ENCODE results near the gene TBL1X.

Gene TBL1X

DNA sequence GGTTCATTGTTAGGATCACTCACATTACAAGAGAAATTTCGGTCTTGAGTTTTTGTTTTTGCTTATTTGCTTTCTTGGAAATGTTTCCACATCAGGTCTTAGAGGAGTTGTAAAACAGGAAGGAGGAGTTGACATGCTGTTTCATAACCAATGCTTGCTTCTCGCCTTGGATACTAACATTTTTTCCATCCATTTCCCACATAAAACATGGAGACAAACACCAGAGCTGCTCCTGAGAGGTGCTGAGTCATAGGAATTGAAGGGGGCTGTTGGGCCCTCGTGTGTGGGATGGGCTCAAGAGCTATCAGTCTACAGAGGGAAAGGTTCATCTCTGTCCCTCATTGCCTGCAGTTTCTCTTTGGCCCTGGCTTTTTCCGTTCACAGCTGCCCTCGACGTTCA, 29.9 kb downstream of the TBL1X start:
- DNase-seq (ENCODE audit: low read depth in 2 of 3, low spot score in 1 of 3): no peak

DNA sequence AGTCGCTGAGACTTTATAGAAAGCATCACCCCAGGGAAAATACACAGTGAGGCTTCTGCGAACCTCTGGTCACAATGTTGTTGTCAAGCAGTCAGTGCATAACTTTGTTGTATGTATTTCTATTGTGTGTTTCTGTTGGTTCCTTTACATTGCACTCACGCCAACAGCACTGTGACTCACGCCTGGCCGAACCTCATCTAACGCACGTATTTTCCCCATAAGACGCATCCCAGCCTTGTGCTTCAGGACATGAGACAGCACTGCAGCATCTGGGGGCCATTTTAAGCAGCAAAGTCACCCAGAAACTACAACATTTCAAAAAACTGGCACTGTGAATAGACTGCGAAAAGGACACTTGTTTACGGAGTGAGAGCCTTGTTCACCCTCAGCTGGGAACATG, 30.6 kb downstream of the TBL1X start:
- no peak for DNase-seq (ENCODE audit: low read depth in 2 of 3, low spot score in 1 of 3)

GRCh38 chrX:9498236-9498635, 33.4 kb downstream of the TBL1X start:
- no peak for DNase-seq (ENCODE audit: low read depth in 2 of 3, low spot score in 1 of 3)

DNA sequence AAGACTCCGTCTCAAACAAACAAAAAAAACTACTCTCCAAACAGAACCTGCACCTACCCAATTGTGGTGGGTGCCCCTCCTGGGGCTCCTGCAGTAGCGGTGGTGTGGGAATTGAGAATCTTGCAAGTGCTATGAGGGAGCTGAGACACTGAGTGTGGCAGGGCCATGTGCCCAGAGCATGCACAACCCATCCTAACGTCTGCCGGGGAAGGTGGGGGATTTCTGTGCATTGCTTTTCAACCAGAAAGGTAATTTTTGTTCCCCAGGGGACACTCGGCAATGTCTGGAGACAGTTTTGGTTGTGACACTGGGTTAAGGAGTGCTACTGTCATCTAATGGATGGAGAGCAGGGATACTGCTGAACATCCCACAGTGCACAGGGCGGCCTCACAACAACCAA, 35.7 kb downstream of the TBL1X start:
- no peak for DNase-seq (ENCODE audit: low read depth in 2 of 3, low spot score in 1 of 3)

- no peak for DNase-seq (ENCODE audit: low read depth in 2 of 3, low spot score in 1 of 3)
Observed at GRCh38 chrX:9501362-9501761, 36.5 kb downstream of the TBL1X start.

DNA sequence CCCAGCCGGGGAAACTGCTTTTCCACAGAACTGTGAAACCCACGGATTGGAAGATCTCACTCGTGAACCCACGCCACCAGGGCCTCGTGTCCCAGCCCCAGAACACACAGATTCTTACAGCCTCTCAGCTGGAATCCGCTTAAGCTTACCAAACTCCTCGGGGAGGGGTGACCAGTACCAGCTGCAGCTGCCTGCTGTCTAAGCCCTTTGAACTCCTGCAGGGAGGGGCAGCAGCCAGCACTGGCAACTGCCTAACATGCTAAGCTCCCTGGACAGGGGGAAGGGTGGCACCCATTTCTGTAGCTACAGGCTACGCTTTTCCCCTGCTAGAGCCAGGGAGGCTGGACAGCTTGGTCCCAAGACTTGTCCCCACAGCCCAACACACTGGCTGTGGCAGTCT, 38.4 kb downstream of the TBL1X start:
- no peak for DNase-seq (ENCODE audit: low read depth in 2 of 3, low spot score in 1 of 3)

- no peak for DNase-seq (ENCODE audit: low read depth in 2 of 3, low spot score in 1 of 3)
Observed at GRCh38 chrX:9510366-9510765, 45.5 kb downstream of the TBL1X start.

DNA sequence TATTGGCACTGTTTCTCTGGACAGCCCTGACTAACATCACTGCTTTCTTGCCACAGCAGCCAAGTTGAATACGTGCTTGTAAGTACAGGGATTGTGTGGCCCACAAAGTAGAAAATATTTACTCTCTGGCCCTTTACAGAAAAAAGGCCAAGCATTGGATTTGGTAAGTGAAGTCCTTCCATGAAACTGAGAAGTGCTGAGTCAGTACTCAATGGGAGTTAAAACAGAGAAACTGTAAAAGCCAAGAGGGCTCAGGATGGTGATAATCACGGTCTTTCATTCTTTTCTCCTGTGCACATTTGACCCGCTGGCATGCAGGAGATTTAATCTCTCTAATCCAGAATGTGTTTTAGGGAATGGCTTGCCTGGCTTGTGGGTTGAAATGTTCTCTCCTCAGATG, 46.1 kb downstream of the TBL1X start:
- no peak for DNase-seq (ENCODE audit: low read depth in 2 of 3, low spot score in 1 of 3)

DNA sequence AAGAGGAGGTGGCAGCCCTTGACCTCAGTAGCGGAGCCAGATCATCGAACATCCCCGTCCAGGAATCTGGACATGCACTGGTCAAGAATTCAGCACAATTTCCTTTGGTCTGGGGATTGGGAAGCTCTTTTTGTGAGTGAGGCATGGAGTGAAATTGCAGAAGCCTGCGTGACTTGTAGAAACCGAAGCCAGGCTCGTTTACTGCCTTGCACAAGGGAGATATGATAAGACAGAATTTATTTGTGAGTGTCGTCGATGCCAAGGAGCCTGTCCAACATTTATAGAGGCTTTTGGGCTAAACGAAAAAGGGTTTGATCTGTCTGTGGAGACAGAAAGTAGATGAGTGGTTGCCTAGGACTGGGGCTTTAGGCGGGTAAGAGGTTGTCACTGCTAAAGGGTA, 50.6 kb downstream of the TBL1X start:
- no peak for DNase-seq (ENCODE audit: low read depth in 2 of 3, low spot score in 1 of 3)

DNA sequence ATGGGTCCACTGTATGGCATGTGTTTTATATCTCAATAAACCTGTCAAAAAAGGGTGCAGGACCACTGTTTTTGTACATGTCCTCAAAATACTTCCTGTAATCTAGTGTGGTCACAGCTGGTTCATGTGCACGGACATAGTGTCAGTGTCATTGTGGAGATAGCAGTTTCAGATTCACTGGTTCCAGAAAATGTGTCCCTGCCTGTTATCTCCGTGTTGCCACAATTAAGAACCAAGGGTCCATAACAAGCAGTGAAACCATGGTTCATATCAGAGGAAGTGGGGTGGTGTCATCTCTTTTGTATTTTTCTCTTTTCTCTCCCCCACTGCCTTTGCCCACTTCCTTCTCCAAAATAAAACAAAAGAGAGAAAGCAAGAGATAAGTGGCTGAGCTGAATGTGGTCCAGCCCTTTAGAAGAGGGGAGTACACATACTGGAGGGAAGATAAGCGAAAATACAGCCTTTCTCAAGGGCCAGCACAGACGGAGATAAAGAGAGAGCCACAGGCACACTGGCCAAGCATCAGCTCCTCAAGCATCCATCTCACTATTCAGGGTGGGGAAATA, 51.2 kb downstream of the TBL1X start:
- no peak for DNase-seq (ENCODE audit: low read depth in 2 of 3, low spot score in 1 of 3)

DNA sequence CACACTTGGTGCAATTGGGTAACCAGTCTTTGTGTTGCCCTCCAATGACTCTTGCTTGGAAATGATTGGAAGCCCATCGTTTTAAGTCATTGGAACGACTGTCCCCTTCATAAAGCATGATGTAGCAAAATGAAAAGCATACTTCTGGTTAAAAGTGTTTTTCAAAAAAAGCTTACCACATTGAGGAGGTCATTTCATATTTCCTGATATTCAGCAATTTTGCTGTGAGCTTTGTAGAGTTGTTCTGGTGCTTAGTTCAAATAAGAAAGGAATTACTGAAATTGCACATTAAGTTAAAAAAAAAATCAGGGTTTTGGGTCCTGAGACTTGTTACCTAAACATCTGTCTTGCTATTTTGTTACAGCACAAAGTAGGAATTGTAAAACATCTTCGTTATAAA, 51.8 kb downstream of the TBL1X start:
- DNase-seq (ENCODE audit: low read depth in 2 of 3, low spot score in 1 of 3): no peak

DNA sequence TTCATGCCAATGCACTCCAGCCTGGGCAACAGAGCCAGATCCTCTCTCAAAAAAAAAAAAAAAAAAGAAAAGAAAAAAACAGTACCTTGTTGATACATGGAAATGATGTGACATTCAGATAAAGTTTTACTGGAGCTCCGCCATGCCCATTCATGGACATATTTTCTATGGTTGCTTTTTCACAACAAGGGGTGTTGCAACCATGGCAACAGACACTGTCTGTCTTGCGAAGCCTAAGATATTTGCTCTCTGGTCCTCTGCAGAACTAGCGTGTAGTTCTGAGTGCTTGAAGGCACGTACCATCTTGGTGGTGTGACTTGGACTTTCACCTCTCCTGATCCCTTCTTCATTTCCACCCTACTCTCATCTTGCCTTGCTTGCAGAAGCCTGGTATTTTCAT, 53.2 kb downstream of the TBL1X start:
- DNase-seq (ENCODE audit: low read depth in 2 of 3, low spot score in 1 of 3): no peak

DNA sequence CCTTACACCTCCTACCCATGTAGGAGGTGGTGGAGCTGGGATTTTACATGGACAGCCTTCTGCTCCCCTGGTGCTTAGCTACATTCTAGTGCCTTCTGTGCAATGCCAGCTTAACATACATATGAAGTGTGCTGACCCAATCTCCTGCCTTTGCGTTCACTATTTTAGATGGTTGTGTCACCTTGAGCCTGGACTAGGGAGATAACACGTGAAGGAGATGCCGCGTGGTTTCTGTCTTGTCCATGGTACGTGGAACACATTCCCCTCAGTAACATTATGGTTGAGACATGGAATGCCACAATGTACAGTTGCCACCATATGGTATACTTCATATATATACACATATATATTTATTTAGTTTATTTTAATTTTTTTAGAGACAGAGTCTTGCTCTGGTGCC, 54.0 kb downstream of the TBL1X start:
- no peak for DNase-seq (ENCODE audit: low read depth in 2 of 3, low spot score in 1 of 3)

- no peak for DNase-seq (ENCODE audit: low read depth in 2 of 3, low spot score in 1 of 3)
Observed at GRCh38 chrX:9519546-9520216, 54.8 kb downstream of the TBL1X start.

DNA sequence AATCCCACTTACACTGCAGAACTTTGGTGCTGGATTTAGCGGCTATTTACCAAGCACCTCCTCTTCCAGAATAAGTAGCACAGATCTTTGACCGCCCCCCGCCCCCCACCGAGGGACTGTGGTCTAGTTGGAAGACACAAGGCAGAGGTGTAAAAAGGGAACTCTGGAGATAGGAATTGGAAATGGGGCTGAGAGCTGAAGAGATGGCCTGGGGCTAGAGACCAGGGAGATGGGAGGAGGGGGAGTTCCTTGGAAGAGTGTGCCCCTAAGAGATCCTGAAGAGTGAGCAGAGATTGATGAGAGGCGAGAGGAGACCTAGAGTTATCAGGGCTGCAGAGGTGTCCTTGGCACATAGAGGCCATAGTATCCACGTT, 55.3 kb downstream of the TBL1X start:
- DNase-seq (ENCODE audit: low read depth in 2 of 3, low spot score in 1 of 3): no peak

DNA sequence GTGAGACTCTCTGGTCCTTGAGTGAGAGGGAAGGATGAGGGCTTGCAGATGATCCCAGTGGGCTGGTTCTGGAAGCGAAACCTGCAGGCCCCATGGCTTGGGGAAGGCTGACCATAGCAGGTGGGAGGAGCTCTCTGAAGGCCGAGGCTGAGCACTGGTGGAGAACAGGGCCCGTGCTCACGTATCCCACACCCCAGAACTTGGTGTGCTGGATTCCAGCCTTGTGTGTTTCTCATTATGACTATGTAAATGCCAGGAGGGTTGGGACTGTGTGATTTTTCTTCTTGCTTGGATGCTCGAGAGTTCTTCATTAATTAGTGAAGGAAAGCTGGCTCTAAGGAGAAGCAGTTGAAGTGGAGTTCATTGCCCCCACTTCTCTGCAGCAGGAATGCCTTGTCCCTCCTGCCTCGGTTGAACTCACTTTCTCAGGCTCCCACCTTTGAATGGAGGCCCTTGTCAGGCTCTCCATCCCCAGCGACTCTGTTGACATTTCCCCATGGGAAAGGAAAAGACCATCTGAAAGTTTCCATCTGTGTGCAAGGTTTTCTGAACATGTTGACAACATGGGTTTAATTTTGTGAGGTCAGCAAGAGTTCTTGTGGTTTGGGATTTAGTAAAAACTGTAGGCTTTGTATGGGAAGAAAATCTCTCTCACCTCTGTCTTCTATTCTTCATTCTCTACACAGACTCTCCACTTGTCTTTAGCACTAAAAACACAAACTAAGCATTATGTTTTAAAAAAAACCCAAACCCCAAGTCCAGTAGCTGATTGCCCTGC, 57.7 kb downstream of the TBL1X start:
- DNase-seq (ENCODE audit: low read depth in 2 of 3, low spot score in 1 of 3): no peak

DNA sequence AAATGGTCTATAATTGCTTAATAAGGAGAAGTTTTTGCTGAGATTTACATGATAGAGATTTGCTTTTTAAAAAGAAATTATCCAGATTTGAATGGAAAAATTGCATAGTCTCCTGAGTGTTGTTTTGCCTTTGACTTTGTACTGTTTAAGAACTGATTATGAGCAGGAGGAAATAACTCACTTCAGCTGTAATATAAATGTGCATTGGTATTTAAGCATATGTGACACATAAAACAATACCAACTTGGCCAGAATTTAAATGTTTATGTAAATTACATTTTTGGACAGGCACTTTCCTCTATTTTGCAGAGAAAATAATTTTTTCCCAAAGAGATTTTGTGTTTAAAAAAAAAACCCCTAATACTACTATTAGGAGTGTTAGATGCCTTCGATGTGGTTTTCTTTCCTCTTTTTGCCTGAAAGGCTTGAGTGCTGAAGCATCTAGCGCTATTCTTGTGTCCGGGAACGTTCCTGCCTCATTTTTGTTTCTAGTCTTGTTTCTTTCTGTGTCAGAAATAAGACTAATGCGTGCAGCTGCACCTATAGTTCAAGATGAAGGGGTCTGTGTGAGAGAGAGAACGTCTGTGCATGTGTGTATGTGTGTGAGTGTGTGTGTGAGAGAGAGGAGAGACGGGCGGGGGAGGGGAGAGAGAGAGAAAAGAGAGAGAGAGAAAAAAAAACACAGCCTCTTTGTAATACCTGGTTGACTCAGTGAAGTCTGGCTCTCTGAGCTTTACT, 60.8 kb downstream of the TBL1X start:
- DNase-seq (ENCODE audit: low read depth in 2 of 3, low spot score in 1 of 3): no peak

DNA sequence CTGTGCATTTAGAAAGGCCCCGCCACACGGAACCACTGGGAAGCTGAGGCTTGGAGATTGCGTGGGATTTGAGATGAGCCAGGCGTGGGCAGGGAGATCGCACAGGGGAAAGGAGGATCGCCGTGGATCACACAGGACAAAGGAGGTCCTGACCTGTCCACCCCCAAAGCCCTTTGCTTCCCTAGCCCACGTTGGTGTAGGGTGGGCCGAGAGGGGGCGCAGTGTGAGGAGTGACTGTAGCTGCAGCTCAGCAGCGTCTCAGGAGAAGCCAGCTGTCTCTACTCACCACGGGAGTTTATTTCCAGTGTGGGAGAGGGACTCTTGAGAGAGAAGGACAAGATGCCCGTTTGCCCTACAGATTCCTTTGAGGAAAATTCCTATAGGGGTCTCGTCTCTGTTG, 62.1 kb downstream of the TBL1X start:
- DNase-seq (ENCODE audit: low read depth in 2 of 3, low spot score in 1 of 3): no peak

DNA sequence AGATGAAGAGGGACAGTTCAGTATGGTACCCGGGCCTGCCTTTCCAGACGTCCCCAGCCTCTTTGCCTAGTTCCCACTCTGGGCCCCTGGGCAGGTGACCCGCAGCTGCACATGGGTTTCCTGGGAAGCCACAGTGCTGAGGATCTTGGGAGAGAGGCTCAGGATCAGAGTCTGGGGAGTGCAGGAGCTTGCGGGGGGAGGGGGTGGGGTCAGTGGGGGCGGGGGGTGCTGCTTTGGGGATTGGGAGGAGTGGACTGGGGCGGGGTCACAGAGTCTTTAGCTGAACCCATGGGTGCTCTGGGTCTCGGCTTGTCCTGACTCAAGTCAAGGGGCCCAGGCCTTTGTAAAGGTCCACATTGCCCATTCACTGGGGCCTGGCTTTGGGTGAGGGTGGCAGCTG, 63.6 kb downstream of the TBL1X start:
- no peak for DNase-seq (ENCODE audit: low read depth in 2 of 3, low spot score in 1 of 3)

- no peak for DNase-seq (ENCODE audit: low read depth in 2 of 3, low spot score in 1 of 3)
Observed at GRCh38 chrX:9529223-9529622, 64.4 kb downstream of the TBL1X start.

GRCh38 chrX:9530848-9531274, 66.0 kb downstream of the TBL1X start:
- DNase-seq (ENCODE audit: low read depth in 2 of 3, low spot score in 1 of 3): peak; percentile 22 to 28 (median 27)

- no peak for DNase-seq (ENCODE audit: low read depth in 2 of 3, low spot score in 1 of 3)
Observed at GRCh38 chrX:9532349-9532748, 67.5 kb downstream of the TBL1X start.

Data from stimulated activated CD4-positive, alpha-beta T cell treated with anti-CD3 and anti-CD28 coated beads, Interleukin-12 subunit alpha, Interleukin-12 subunit beta, amount 100 ng/mL, for 48 hours (primary cell).